Activated T-cell treated with anti-CD3 and anti-CD28 coated beads for 48 hours (primary cell): ENCODE measurements around the gene EPHA4.

ENCODE experiments used
- DNase-seq: peaks from one replicate; pipeline ENCODE4 v3.0.0-alpha.2; 2020; ENCODE audit warnings: low read depth

Gene EPHA4

DNA sequence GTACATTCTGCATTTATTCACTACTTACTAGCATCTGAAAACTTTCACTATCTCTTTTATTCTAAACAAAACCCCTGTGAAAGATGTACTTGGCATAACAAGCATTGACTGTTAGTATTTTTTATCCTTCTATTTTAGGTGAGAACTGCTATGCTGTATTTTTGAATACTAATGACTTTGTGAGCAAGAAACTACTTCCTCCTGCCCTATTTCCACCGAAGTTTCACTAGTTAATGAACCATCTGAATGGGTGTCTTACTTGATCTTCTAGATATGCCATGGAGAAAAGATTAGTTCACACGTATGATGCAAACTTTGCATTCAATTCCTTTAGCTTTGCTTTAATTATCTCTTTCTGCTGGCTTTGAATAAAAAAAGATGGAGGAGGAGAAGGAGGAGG is 68.1 kb downstream of the EPHA4 start:
- no peak for DNase-seq

DNA sequence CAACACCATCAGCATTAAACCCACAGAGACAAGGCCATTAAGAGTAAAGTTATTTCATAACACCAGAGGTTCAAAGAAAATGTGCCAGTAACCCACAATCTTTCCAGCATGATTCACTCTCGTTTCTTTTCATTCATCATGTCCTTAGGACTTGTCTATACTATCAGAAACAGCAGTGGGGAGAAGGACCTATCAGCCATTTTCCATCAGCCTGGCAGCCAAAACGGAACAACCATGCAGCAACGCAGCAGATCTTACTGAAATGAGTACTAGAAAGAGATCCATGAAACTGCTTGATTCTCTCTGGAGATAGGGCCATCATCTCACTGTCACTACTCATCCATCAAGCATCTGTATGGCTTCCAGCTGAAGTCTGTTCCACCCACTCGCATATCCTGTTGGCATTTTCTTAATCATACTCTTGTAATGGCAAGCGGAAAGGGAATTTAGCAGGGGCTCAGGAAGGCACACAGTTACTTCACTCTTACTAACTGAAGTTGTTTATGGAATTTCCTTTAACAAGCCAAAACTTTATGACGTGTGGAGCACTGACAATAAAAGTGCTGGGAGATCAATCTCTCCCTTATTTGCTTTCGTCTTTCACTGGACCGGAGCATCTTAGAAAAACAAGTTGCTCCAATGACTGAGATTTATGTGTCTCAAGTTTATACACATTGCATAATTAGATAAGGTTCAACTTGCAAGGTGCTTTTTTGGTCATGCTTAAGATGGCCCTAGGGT is 69.7 kb downstream of the EPHA4 start:
- peak; percentile 11 for DNase-seq

DNA sequence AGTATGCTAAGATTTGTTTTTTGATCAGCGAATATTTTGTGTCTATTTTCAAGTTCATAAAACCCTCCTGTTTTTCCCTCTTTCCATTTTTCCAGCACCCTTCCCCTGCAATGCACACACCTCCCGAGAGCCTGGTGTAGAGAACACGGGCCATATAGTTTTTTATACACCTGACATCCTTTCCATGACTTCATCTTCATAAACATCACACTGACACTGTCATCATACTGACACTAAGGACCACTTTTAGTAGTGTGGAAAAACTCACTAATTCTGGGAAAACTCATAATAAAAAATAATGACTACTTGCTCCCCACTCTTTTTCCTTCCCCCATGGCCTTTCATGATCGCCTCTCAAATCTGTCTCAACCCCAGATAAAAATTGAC is 70.2 kb downstream of the EPHA4 start:
- no peak for DNase-seq

DNA sequence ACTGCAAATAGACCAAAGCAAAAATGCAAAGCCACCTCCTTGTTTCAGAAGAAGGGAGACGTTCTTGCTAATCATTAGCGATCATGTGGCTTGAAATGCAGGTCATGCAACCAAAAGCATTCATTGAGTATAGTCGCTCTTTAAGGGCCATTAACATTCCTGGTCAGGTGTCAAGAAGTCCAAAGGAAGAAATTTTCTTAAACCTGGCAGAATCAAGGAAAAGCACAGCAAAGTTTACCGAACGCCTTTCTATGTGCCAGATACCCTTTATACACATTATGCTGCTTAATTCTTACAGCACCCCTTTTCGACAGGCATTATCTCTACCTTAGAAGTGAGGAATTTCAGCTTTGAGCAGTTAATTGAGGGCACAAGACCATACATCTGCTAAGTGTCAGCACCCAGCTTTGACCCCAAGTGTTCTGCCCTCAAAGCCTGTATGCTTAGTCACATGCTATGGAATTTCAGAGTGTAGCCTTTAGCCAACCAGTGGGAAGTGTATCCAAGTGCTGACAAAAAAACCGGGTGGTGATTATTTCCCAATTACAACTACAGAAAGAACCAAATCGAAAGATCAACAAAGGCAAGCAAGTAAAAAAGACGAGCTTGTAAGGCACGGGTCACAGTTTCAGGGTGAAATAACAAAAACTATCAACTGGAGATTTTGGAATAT is 70.8 kb downstream of the EPHA4 start:
- DNase-seq: no peak

DNA sequence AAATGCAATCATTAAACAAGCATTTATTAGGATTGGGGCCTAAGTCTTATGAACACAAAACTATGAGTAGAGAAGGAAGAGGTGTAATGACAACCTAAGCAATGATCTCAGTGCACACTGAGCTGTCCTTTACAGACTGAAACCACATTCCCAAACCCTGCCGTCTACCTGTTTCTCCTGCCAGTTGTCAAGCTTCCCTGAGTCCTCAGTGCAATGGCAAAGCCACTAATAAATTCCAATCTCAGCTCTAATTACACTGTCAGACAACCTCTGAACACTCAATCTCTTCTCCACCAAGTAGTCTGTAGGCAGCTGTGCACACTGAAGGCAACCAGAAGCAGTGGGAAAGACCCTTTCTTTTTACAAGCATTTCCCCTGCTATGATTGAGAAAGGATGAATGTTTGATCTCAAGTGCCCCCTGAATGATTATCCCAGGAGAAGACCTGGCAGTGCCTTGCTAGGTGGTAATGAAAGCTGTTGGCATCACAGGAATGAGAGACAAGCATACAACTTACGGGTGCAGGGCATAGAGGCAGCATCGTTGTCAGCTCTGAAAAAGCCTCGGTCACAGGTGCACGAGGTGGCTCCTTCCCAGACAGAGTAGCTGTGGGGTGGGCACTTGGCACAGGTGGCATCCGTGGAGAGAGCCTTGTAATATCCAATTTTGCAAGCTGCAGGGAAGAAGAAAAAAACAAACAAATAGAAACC is 71.4 kb downstream of the EPHA4 start:
- DNase-seq: no peak

DNA sequence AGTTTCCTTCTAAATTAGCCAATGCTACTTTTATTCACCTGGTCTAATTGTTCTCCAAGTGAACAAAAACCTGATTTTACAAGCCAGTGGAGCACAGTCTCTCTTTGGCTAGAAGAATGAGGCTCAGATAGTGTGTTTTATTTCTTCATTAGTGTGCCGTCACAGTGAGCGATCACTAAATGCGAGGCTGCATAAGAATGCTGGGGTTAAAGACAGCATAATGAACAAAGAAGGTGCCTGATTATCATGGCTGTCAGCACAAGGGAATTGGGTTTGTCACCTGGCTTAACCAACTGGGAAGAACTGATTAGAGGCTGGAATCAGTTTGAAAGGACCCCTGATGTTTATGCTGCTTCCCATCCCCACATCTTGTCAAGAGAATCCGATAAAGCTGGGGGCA is 76.4 kb downstream of the EPHA4 start:
- no peak for DNase-seq

DNA sequence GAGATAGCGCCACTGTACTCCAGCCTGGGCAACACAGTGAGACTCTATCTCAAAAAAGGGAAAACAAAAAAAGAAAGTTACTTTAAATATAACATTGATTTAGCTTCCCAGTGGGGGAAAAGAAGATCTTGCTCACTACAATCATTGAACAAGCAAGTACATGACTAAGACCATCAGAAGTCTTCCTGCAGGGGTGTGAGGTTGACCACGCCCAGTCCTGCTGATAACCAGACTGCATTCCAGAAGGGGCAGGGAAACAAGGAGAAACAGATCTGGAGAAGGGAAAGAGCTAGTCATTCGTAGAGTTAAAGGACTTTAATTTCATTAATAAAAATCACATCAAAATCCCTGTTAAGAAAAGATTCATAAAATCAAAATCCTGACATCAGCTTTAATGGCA is 77.5 kb downstream of the EPHA4 start:
- no peak for DNase-seq

DNA sequence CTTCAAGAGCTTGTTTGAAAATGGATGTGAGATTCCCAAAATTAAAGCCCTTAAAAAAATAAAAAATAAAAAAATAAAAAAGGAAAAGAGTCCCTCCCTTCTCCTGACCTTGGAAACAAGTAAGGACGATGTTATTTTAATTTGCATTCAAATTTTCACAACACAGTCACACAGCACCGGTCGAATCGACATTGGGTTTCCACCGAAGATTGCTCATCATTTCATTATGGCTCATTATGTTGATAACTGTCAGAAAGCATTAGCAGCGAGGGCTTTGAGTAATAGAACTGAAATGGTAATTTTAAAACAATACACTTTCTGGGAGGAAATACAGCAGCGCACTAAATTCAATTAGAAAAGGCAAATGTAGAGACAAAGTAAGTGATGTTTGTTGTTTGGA is 78.7 kb downstream of the EPHA4 start:
- DNase-seq: no peak

DNA sequence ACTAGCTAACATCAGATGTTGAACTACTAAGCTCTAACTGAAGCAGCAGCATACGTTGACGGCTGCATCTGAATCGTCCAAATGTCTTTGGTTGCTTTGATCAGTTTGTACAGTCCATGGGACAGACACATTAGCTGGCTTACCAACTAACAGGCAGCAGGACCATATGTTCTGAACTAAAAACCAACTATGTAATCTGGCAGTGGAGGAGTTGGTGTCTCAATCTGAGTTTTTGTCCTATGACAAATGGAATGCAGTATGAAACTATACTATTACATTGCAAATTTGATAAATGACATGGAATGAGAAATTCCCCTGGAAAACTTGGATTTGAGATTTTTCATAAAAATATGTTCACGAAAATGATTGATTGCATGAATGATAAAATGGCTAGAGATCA is 79.5 kb downstream of the EPHA4 start:
- DNase-seq: no peak

DNA sequence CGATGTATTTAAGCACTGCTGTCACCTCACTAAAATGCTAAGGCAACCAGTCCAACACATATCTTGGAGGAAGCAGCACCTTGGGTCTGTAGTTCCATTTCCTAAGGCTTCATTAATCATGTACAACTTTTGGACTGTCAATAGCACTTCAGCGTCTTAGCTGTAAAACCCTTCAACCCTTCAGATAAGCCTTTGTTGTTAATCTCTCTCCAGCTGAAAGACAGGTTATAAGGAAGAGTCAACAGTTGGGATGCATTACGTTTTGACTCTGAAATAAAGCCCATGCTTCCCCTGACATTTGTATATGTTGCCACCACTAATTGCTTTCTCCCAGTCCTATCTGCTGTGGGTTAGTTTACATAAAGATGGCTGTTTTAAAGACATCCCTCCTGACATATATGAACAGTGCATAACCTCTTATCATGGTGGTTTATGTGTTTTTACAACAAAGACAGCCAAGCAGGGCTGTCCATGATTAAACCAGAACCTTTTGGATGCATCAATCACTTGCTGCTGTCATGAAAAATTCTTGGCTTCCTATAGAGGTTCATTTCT is 81.5 kb downstream of the EPHA4 start:
- DNase-seq: no peak

DNA sequence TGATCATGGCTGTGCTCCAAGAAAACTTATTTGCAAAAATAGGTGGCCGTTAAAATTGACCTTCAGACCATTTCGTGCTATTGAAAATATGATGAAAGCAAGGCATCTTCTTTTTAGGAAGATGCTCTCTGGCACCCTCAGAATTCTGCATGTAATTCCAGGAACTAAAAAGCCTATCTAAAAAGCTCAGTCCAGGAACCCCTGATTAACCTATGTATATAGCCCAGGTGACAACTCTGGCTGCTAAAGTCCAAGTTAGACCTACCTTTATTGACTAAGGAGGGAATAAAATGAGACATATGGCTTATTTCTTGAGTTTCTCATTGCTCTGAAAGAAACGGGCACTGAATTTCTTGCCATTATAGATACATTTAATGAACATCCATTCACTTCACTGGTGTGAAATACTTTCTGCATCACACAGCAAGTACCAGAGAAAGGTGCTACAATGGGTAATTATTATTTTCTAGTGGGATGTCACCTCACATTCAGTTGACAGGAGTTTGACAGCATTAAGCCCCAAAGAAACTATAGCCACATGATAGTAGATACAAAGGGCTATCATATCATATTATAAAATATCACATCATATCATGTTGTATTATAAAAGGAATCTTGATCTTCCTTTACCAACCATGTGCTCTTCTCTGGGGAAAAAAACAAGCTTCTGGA is 83.8 kb downstream of the EPHA4 start:
- DNase-seq: no peak

DNA sequence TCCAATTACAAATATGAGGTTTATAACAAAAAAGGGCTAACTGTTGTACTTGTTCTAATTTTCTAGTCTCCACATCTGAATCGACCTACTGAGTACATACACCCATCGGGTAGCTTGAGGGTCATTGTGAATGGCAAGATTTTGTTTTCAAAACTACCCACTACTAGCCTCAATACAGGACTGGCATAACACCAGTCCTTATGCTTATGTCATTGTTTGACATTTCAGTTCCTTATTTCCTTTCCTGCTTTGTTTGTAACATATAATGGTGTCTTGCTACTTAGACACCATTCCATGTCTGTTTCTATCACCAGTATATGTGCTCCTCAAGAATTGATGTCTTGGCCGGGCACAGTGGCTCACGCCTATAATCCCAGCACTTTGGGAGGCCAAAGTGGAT is 86.0 kb downstream of the EPHA4 start:
- no peak for DNase-seq

DNA sequence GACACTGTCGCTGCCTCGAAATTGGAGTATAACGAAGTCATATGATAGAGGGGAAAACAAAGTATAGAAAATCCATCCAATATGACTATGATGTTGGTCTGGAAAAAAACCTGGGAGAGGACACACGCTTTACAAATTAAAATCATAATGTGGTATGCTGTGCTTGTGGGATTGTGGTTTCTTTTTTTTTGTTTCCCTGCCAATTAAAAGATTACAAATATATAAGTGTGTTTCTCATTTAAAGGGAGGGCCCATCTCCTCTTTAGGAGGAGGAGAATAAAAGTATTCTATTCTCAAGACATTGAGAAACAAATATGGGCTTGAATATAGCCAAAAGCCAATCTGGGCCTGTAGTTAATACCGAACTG is 86.6 kb downstream of the EPHA4 start:
- no peak for DNase-seq

DNA sequence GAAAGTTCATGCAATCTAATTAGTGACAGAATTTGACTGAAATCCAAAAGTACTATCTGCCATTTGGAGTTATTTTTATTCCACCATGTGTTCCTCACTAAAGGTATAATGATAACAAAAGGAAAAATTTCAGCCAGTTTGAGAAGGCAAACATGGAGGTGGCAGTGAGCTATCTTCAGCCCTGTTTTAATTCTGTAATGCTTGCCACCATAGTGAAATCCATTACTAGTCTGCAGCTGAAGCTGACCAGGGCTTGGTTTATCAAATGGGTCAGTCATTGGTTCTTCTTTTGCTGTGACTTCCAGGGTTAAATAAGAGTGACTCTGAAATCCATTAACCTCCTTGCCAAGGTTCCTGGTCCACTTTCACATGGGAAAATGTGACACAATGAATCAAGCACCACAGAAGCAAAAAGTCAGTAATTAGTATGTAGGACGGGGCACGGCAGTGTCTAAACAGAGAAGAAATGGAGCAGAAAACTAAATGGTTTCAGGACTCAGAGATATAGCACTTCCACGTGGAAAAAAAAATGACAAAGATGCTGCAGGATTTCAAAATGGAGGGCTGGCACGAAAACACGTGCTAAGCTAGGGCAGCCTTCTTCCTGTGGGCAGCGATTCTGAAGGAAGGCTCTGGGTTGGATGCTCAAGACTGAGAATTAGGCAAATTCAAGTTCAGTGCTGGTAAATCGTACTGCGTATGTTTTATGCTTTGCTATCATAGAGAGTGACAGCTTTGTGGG is 87.2 kb downstream of the EPHA4 start:
- DNase-seq: no peak

DNA sequence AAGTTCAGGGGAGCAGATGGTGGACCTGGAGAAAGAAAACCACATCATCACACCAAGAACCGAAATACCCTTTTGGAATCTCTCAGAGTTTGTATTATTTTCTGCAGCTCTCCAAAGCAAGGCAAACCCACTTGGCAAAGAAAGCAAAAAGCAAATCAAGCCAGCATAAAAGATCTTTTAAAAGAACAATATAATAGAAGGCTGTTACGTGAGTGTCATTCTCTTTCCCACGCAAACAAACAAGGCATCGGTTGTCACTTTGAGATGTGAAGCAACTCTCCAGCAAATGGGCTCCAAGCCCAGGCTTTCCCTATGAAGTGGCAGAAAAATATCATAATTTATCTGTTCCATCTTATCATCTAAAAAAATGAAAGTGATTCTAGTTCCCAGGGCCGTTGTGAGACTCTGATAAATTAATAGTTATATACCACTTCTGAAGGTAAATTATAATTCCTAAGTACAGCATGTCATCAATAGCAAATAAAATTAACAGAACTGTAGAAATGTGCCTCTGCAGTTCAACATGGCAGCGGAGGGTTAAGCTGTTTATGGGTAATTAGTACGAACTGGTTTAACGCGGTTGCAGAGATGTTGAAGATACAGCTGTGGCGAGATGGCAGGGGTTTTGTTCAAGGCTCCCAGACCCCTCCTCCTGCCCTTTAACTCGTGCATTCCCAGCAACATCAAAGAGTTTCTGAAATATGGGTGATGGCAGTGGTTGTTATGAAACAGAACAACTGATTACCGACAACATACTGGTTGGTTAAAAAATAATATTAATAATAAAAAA is 89.2 kb downstream of the EPHA4 start:
- no peak for DNase-seq

DNA sequence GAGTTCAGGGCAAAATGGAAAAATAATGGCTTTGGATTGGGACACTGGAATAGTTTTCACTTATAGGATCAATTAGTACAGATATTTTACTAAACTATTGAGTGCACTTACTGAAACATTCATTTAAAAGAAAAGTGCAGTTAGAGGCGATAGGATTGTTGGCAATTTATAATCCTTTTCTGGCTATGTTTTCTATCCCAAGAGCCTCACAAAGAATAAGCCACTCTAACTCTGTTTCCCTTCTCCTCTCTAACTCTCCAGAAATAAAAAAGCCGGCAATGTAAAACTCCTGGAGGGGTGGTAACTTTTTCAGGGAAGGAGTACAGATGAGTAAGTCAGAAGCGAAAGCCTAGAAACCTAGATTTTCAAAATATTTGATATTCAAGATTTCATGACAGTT is 91.3 kb downstream of the EPHA4 start:
- DNase-seq: no peak

DNA sequence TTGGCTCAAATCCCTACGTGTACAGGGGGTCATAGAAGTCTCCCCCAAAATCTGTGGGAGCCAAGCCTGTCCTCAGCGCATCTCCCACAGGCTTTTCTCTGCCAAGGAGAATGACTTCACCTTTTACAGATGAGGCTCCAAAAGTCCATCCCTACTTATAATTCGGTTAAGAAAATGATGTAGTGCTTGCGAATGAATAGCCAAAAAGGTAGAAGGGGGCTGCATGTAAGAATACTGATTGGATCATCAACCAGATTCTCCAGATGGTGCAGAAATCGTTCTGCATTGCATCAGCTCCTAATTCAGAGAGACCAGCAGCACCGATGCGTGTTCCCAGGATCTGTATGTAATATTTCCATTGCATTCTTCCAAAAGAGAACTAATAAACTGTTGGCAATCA is 91.9 kb downstream of the EPHA4 start:
- DNase-seq: no peak

DNA sequence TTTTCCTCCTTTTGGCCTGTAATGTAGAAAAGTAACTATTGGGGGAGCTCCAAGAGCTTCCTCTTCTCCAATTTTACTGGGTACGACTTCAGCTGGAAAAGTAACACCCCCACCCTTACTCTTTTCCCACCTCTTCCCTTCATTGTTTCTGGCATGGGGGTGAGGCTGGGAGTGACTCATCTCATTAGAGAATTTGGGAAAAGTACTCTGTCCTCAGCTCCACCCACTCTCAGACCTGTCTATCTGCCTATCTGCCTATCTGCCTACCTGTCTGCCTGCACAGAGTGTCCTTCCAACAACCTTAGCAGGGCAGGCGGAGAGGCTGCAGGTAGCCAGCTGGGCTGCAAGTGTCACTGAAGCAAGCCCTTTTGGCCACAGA is 93.6 kb downstream of the EPHA4 start:
- no peak for DNase-seq

DNA sequence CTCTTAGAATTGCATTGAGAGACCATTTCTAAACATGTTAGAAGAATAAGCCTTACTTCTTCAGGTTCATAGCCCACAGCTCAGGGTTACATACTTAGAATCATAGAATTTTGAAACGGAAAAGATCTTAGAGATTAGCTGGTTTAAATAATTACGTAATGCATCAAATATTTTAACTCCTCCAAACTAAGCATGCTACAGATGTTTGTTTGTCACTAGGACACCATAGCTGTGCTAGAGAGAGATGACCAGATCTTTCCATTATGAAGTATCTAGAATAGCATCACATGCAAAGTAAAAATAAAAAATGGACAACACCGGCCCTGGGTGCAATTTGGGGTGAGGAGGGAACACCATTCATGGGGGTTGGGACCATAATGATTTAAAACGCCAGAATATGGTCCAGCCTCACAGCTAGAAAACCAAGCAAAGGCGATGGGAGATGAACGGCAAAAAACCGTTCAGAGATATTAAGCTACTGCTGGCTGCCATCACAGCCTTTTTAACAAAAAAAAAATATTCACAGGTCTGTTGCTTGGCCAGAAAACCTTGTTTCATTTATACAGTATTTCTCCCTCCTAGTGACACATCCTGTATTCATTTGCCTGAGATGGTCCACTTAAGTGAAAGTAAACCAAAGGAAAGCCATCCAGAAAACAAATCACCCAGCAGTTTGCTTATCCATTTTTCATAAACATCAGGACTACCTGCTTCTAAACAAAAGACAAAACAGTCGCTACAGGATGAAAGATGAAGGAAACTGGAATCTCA is 94.2 kb downstream of the EPHA4 start:
- DNase-seq: no peak

DNA sequence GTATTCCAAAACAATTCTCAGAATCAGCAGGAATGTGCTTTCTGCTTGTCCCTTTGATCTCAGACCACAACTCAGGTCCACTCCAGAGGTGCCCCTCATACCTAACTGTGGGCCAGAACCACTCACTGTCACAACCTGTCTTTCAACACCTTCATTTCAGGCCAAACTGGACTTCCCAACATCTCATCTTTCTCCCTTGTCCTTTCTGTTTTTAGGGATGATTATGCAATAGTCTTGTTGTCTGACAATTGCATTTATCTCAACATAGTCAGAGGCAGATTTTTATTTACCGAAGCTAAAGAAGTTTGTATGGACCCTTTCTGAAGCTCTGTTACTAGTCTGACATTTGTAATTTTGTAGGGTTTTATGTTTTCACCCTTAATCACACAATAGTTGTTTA is 95.9 kb downstream of the EPHA4 start:
- no peak for DNase-seq
